Neural crest cell (in vitro differentiated cells): ENCODE results near the gene EIF3F. TPM values are rescaled to one million over a fixed set of nuclear protein-coding genes. Genes with fewer than 3 reads are reported as not detected.

ENCODE experiments used
- DNase-seq: peaks from one replicate; pipeline ENCODE4 v3.0.0; 2021; ENCODE audit warnings: low read depth, mixed read lengths, low spot score
- H3K27ac Mint-ChIP-seq: one replicate; pipeline ENCODE4 v1.8.0; 2021; ENCODE audit warnings: mild to moderate bottlenecking, mixed read lengths; ENCODE audit not compliant: unreplicated experiment
- H3K27me3 Mint-ChIP-seq: 2 replicates; pipeline ENCODE4 v1.8.0; 2021; ENCODE audit warnings: low read depth, mild to moderate bottlenecking, mixed read lengths
- H3K36me3 Mint-ChIP-seq: 2 replicates; pipeline ENCODE4 v1.8.0; 2021; ENCODE audit warnings: low read depth, mild to moderate bottlenecking, mixed read lengths
- H3K4me1 Mint-ChIP-seq: 2 replicates; pipeline ENCODE4 v1.8.0; 2021; ENCODE audit warnings: mixed read lengths
- H3K4me3 Mint-ChIP-seq: one replicate; pipeline ENCODE4 v1.8.0; 2021; ENCODE audit warnings: mild to moderate bottlenecking, mixed read lengths
- H3K9me3 Mint-ChIP-seq: 2 replicates; pipeline ENCODE4 v1.8.0; 2021; ENCODE audit warnings: mixed read lengths
- total RNA-seq: library from RNA; stranded (reverse); gene quantifications from 2 replicates; pipeline ENCODE4 v1.2.1, GENCODE V29; 2021
- TF ChIP-seq, protein P1 (sequence below): fragments of 200-600 bp; sonication (generic); conservative IDR thresholded peaks from 2 replicates; pipeline ENCODE4 v1.5.0; 2021; ENCODE audit warnings: antibody characterized with exemption, mild to moderate bottlenecking

Gene EIF3F
- total RNA-seq, 1 donor from 2014 or later = 317 TPM

DNA sequence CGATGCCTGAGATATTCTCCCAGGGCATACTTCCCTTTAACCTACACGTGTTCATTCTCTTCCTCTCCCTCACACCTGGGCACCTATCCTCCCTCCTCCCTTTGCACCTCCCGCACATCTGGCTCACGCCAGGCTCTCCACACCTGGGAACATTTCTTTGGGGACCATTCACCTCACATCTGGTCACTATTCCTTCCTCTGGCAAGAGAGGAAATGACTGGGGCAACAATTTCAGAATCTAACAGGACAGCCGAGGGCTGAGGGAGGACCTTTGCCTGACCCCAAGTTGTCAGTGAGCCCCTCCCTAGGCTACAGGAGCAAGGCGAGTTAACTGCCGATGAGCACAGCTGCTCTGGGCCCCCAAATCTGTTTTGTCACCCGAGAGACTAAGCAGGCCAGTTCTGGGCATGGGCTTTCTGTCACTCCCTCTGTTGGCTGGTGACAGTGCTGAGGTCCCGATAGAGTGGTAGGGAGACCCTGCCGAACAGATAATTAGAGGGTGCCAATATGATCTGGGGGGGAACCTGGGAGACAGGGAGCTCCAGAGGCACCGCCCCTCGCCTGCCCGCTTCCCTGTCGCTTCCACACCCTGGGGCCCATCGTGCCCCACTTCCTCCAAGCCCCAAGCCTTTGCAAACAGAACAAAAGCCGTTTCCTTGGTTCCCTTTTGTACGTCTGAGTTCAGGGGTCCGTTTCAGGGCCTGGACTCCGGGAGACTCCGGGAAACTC lies 45.6 kb downstream of the EIF3F start:
- Mint-ChIP-seq H3K9me3 (no peaks in the 10 kb centered on the region), H3K27ac (no peak overlapping the region), H3K27me3 (peaks cover 36% of the 10 kb centered on the region), H3K4me3 (no peak overlapping the region), H3K36me3 (no peaks in the 10 kb centered on the region), H3K4me1 (peaks cover 13% of the 10 kb centered on the region)
- TF ChIP-seq, protein P1, sequence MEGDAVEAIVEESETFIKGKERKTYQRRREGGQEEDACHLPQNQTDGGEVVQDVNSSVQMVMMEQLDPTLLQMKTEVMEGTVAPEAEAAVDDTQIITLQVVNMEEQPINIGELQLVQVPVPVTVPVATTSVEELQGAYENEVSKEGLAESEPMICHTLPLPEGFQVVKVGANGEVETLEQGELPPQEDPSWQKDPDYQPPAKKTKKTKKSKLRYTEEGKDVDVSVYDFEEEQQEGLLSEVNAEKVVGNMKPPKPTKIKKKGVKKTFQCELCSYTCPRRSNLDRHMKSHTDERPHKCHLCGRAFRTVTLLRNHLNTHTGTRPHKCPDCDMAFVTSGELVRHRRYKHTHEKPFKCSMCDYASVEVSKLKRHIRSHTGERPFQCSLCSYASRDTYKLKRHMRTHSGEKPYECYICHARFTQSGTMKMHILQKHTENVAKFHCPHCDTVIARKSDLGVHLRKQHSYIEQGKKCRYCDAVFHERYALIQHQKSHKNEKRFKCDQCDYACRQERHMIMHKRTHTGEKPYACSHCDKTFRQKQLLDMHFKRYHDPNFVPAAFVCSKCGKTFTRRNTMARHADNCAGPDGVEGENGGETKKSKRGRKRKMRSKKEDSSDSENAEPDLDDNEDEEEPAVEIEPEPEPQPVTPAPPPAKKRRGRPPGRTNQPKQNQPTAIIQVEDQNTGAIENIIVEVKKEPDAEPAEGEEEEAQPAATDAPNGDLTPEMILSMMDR = no peak
- no peak for DNase-seq

DNA sequence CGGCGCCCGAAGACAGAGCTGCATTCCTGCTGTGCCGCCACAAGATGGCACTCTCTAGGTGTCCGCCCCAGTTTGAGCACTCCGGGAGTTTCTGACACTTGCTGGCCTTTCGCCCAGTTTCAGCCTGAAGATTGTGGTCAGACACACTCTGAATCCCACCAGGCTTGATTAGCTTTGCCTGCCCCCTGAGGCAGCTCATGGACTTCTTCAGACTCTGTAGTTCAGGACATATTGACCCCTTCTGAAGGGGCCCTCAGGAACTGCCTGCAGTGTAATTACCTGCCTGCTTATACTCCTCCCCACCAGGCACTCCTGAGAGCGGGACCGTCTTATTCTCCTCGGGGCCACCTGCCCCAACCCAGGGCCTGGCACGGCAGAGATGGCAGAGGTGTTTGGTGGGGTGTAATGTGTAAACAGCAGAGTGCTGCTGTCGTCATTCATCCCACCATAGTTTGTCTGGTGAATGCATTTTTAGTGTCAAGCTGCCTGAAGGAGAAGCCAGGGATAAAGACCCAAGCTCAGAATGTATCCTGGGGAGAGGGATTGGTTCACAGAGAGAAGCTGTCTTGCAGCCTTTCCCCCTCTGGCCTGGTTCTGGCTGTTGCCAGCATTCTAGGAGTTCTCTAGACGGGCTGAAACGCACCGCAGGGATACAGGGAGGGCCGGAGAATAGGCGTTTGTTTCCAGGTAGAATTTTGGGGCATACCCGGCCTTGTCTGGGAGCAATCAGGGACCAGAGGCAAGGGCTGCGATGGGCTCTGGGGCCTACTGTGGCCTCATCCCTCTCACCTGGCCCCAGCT lies 46.4 kb downstream of the EIF3F start:
- H3K27me3 Mint-ChIP-seq = peaks cover 32% of the 10 kb centered on the region
- H3K4me1 Mint-ChIP-seq = peaks cover 20% of the 10 kb centered on the region
- no peak overlapping the region for H3K4me3 Mint-ChIP-seq
- H3K27ac Mint-ChIP-seq = no peak overlapping the region
- no peaks in the 10 kb centered on the region for H3K36me3 Mint-ChIP-seq
- TF ChIP-seq, protein P1 = peak; percentile 89
- DNase-seq = peak; percentile 74
- H3K9me3 Mint-ChIP-seq = no peaks in the 10 kb centered on the region

DNA sequence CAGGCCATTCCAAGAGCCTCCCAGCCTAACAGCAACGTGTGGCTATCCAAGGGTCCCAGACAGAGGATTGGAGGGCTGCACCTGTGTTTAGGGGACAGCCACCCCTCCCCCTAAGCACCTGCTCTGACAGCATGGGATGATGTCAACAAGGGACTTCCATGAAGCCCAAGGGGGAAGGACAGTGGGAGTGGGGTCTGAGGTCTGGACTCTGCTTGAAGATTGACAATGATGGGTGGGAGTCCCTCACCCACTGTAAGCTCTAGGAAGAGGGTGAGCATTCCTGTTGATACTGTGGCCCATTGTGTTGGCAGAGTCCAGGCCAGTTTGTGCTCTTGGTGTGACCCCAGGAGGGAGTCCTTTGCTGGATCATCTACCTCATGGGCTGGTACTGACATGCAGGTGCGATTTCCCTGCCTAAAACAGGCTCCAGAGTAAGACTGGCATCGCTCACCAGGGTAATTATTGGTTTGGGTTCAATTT lies 47.0 kb downstream of the EIF3F start:
- Mint-ChIP-seq H3K4me3 (no peak overlapping the region), H3K27me3 (peaks cover 27% of the 10 kb centered on the region), H3K4me1 (peaks cover 23% of the 10 kb centered on the region), H3K27ac (no peak overlapping the region), H3K36me3 (no peaks in the 10 kb centered on the region), H3K9me3 (no peaks in the 10 kb centered on the region)
- no peak for DNase-seq
- TF ChIP-seq, protein P1 = no peak

DNA sequence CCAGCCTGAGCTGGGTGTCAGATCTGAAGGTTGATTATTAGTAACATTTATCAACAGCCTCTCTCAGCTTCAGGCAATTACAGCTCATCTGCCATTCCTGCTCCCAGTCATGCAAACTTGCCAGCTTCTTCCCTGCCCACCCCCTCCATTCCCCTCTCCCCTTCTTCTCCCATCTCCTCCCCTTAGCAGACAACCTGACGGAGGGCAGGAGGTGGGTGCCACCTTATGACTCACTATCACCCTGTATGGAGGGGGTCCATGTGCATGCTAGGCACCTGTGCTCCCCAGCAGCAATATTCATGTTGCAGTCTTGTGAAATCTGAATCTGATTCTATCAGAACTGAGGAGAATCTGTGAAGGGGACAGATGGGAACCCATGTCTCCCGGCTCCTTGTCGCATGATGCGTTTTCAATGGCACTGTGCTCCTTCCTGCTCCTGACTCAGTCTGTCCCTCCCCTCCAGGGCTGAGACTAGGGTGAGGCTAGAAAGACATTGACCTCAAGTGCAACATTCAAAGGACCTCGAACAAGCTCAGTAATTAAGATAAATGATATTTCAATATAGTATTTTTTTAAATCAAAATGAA lies 47.6 kb downstream of the EIF3F start:
- Mint-ChIP-seq H3K4me1 (peaks cover 23% of the 10 kb centered on the region), H3K27me3 (peaks cover 24% of the 10 kb centered on the region), H3K36me3 (no peaks in the 10 kb centered on the region), H3K9me3 (no peaks in the 10 kb centered on the region), H3K27ac (no peak overlapping the region), H3K4me3 (no peak overlapping the region)
- DNase-seq = no peak
- TF ChIP-seq, protein P1 = no peak

DNA sequence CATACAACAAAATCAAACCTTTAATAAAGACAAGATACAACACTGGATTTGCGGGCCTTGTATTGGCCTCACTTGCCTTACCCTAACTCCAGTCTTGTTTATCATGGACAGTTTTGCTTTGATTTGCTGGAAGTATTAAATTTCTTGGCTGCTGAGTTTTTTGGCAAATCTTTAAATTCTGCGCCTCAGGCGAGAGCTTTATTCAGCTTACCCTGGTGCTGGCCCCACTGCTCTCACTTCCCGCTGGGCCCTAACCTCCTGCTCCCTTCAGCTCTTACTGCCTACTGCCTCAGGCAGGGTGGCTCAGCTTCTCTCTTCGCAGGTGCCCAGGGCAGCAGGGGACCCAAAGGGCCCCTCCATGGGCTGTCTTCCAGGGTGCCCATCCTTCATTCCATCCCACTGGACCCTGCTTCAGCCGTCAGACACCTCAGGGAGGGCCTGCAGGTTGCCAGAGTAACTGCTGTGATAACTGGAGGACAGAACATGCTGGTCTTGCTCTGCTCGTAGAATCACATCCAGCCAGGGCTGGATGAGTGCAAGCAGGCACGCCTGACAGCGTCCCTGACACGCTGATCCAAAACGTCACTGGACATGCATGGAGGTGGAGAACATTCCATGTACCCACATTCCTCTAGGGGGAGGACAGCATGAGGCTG lies 48.2 kb downstream of the EIF3F start:
- Mint-ChIP-seq H3K36me3 (no peaks in the 10 kb centered on the region), H3K27me3 (peaks cover 18% of the 10 kb centered on the region), H3K27ac (no peak overlapping the region), H3K4me1 (peaks cover 23% of the 10 kb centered on the region), H3K9me3 (no peaks in the 10 kb centered on the region), H3K4me3 (no peak overlapping the region)
- TF ChIP-seq, protein P1 = no peak
- DNase-seq = no peak
